Transverse colon (tissue), 4 donors: ENCODE results near the gene RARA. TPM values are rescaled to one million over a fixed set of nuclear protein-coding genes. Genes with fewer than 3 reads are reported as not detected.

Experiments
- DNase-seq: peaks from one replicate; pipeline ENCODE4 v3.0.0-alpha.2; 2019
- H3K27ac ChIP-seq, 4 donors: fragments of 200-600 bp; sonication (generic); 2 replicates each; pipeline ENCODE4 v1.5.1; 2016 to 2018; ENCODE audit warnings: inconsistent platforms in 4 of 4
- H3K27me3 ChIP-seq: fragments of 200-600 bp; sonication (generic); 2 replicates; pipeline ENCODE4 v1.5.1; 2017; ENCODE audit warnings: inconsistent platforms
- H3K36me3 ChIP-seq, 4 donors: fragments of 200-600 bp; sonication (generic); 2 replicates each; pipeline ENCODE4 v1.5.1; 2017 to 2019; ENCODE audit warnings: inconsistent platforms in 4 of 4
- H3K4me1 ChIP-seq, 4 donors: fragments of 200-600 bp; sonication (generic); 2 replicates each; pipeline ENCODE4 v1.5.1; 2017 to 2020; ENCODE audit warnings: inconsistent platforms in 4 of 4
- H3K4me3 ChIP-seq, 4 donors: fragments of 200-600 bp; sonication (generic); 1 replicate in 1 of 4; 2 replicates in 3 of 4; pipeline versions ENCODE4 v1.5.1 to v1.6.1; 2017 to 2019; ENCODE audit warnings: inconsistent platforms in 4 of 4
- H3K9me3 ChIP-seq, 2 donors: fragments of 200-600 bp; sonication (generic); 2 replicates each; pipeline ENCODE4 v1.5.1; 2017 to 2019; ENCODE audit warnings: inconsistent platforms in 2 of 2
- CTCF ChIP-seq, 5 experiments: fragments of 200-600 bp in 3 of 5; fragments of 450-650 bp in 2 of 5; sonication (generic) in 3 of 5; IDR thresholded peaks; 1 replicate in 2 of 5; 2 replicates in 3 of 5; pipeline ENCODE4 v1.5.1; 2016 to 2017; ENCODE audit warnings: antibody characterized with exemption in 5 of 5, inconsistent platforms in 3 of 5, mild to moderate bottlenecking in 2 of 5, moderate library complexity in 1 of 5
- EP300 ChIP-seq: sonication (generic); formaldehyde crosslinking; IDR thresholded peaks from one replicate; pipeline ENCODE4 v1.6.1; 2017; ENCODE audit warnings: antibody characterized with exemption, low read depth
- POLR2A ChIP-seq: fragments of 450-650 bp; IDR thresholded peaks from one replicate; pipeline ENCODE4 v1.6.1; 2016; ENCODE audit warnings: antibody characterized with exemption, mild to moderate bottlenecking, moderate library complexity
- POLR2AphosphoS5 ChIP-seq, 3 donors: sonication (generic); formaldehyde crosslinking; IDR thresholded peaks; one replicate each; pipeline ENCODE4 v1.6.1; 2016; ENCODE audit warnings: antibody characterized with exemption in 3 of 3
- WGBS, 2 donors: methylation state at CpG; one replicate each; pipeline ENCODE4 v1.1.5; 2018; ENCODE audit warnings: low coverage in 1 of 2; 5-methylcytosine and 5-hydroxymethylcytosine counted together
- in situ Hi-C, 4 donors: fragments of 200-750 bp; cut with MboI; loops; one replicate each; pipeline versions ENCODE4 v1.15.0 to v1.15.1; 2017; ENCODE audit warnings: low sequenced_read_pairs in 3 of 4, low pct_ligation_motif_present in 1 of 4, low pct_unique_long_range_greater_than_20kb in 1 of 4
- intact Hi-C: fragments of 100-400 bp; cut with DNase I; formaldehyde crosslinking; loops from one replicate; pipeline ENCODE4 v1.15.1; 2023; ENCODE audit warnings: low total_unique reads
- total RNA-seq, 4 donors: library from RNA; depleted of rRNA; stranded (reverse); fragments of >200 nt; gene quantifications; one replicate each; pipeline ENCODE4 v1.1.0, GENCODE V29; 2016

Gene RARA
- total RNA-seq, 4 donors from 2014 or later, result 23.5 to 110 (median 49.1) TPM

GRCh38 chr17:40312131-40312731 is 3.3 kb downstream of the RARA start:
- H3K27ac ChIP-seq, result peak overlapping the region; percentile 29 to 73 (median 60)
- no peaks in the 10 kb centered on the region for H3K27me3 ChIP-seq
- peak; percentile 17 for DNase-seq
- in situ Hi-C loops (no loop called here), intact Hi-C loops (no loop called here)
- peaks cover 76 to 95% (median 86%) of the 10 kb centered on the region in 4 donors for H3K4me1 ChIP-seq
- no peaks in the 10 kb centered on the region for H3K9me3 ChIP-seq
- no peaks in the 10 kb centered on the region for H3K36me3 ChIP-seq
- no peak for TF ChIP-seq POLR2AphosphoS5 (IDR thresholded peaks at IDR 0.05)
- no peak for TF ChIP-seq POLR2A
- no peak for TF ChIP-seq CTCF (IDR thresholded peaks at IDR 0.05)
- no peak for TF ChIP-seq EP300
- 53% methylated on average over 7 of the region's 7 CpGs; no CpG with 5 or more reads in 1 of the 2 donors for WGBS, 2 donors
- H3K4me3 ChIP-seq, result no peak overlapping the region

- TF ChIP-seq EP300 (no peak), POLR2A (no peak), POLR2AphosphoS5 (IDR thresholded peaks at IDR 0.05) (no peak), CTCF (IDR thresholded peaks at IDR 0.05) (no peak)
- in situ Hi-C loops, result no loop called here
- no peak for DNase-seq
- Histone ChIP-seq H3K27ac (peak overlapping the region; percentile 29 to 73 (median 60)), H3K4me3 (no peak overlapping the region), H3K36me3 (no peaks in the 10 kb centered on the region), H3K27me3 (no peaks in the 10 kb centered on the region), H3K9me3 (no peaks in the 10 kb centered on the region), H3K4me1 (peaks cover 73 to 93% (median 83%) of the 10 kb centered on the region in 4 donors)
- intact Hi-C loops, result no loop called here
- whole genome bisulfite sequencing, 2 donors, result 74 to 83% methylated on average over 1 to 4 of the region's 4 CpGs
Measured at GRCh38 chr17:40312893-40313667, 4.1 kb downstream of the RARA start.

- Histone ChIP-seq H3K4me3 (no peak overlapping the region), H3K27ac (peak overlapping the region in 3 of 4 donors; percentile 35 to 91 (median 45)), H3K36me3 (no peaks in the 10 kb centered on the region), H3K27me3 (no peaks in the 10 kb centered on the region), H3K4me1 (peaks cover 73 to 89% (median 79%) of the 10 kb centered on the region in 4 donors), H3K9me3 (no peaks in the 10 kb centered on the region)
- in situ Hi-C loops, result no loop called here
- 57 to 74% methylated on average over 1 to 7 of the region's 7 CpGs for WGBS, 2 donors
- TF ChIP-seq CTCF (IDR thresholded peaks at IDR 0.05) (no peak), POLR2AphosphoS5 (IDR thresholded peaks at IDR 0.05) (no peak), EP300 (no peak), POLR2A (no peak)
- intact Hi-C loops, result no loop called here
- DNase-seq, result no peak
Measured at GRCh38 chr17:40313668-40314583, 4.9 kb downstream of the RARA start.

- in situ Hi-C loops (no loop called here), intact Hi-C loops (no loop called here)
- WGBS, 2 donors, result 28% methylated on average over 3 of the region's 3 CpGs; no CpG with 5 or more reads in 1 of the 2 donors
- DNase-seq, result peak; percentile 92
- no peaks in the 10 kb centered on the region for H3K36me3 ChIP-seq
- H3K4me3 ChIP-seq, result no peak overlapping the region
- TF ChIP-seq POLR2A (no peak), POLR2AphosphoS5 (IDR thresholded peaks at IDR 0.05) (peak; percentile 58 to 77 (median 73))
- H3K27ac ChIP-seq, result peak overlapping the region in 2 of 4 donors; percentile 45 to 91
- peaks cover 73 to 89% (median 80%) of the 10 kb centered on the region in 4 donors for H3K4me1 ChIP-seq
- no peaks in the 10 kb centered on the region for H3K27me3 ChIP-seq
- no peaks in the 10 kb centered on the region for H3K9me3 ChIP-seq
Measured at GRCh38 chr17:40314584-40314956, 5.6 kb downstream of the RARA start.
